Measurements from ENCODE around the gene DCUN1D5.
A peak's percentile ranks its signal among the peaks of the same experiment; 100 is the strongest.

Gene DCUN1D5

GRCh38 chr11:103091801-103092524 lies at the start of gene DCUN1D5:
TSS of gene DCUN1D5 (minus strand) at chr11:103092160. CDS start at chr11:103091872, 288 bp downstream.
- peak; percentile 96 for DNase-seq (ENCODE audit: low spot score)

GRCh38 chr11:103125462-103125861 lies 33.5 kb upstream of the DCUN1D5 start:
- peak; percentile 11 for DNase-seq (ENCODE audit: low spot score)

- DNase-seq (ENCODE audit: low spot score): no peak
Measured at GRCh38 chr11:103114836-103115235, 22.9 kb upstream of the DCUN1D5 start.

- no peak for DNase-seq (ENCODE audit: low spot score)
Measured at GRCh38 chr11:103112364-103112763, 20.4 kb upstream of the DCUN1D5 start.

GRCh38 chr11:103111400-103111799 lies 19.4 kb upstream of the DCUN1D5 start:
- no peak for DNase-seq (ENCODE audit: low spot score)

GRCh38 chr11:103110391-103110790 lies 18.4 kb upstream of the DCUN1D5 start:
- no peak for DNase-seq (ENCODE audit: low spot score)

GRCh38 chr11:103109818-103110388 lies 17.9 kb upstream of the DCUN1D5 start:
- no peak for DNase-seq (ENCODE audit: low spot score)

GRCh38 chr11:103108933-103109817 lies 17.2 kb upstream of the DCUN1D5 start, which contains the start of gene DYNC2H1:
TSS of gene DYNC2H1 (plus strand) at chr11:103109426. CDS start at chr11:103109575, 149 bp downstream.
- DNase-seq (ENCODE audit: low spot score): peak; percentile 93

- no peak for DNase-seq (ENCODE audit: low spot score)
Measured at GRCh38 chr11:103097279-103097678, 5.3 kb upstream of the DCUN1D5 start.

GRCh38 chr11:103091064-103091800 lies 728 bp downstream of the DCUN1D5 start:
- peak; percentile 47 for DNase-seq (ENCODE audit: low spot score)

GRCh38 chr11:103086461-103086860 lies 5.5 kb downstream of the DCUN1D5 start:
- no peak for DNase-seq (ENCODE audit: low spot score)

GRCh38 chr11:103085758-103086365 lies 6.1 kb downstream of the DCUN1D5 start:
- DNase-seq (ENCODE audit: low spot score): no peak

- DNase-seq (ENCODE audit: low spot score): no peak
Measured at GRCh38 chr11:103079833-103080232, 12.1 kb downstream of the DCUN1D5 start.

- no peak for DNase-seq (ENCODE audit: low spot score)
Measured at GRCh38 chr11:103078710-103079109, 13.2 kb downstream of the DCUN1D5 start.

GRCh38 chr11:103077554-103077953 lies 14.4 kb downstream of the DCUN1D5 start:
- DNase-seq (ENCODE audit: low spot score): no peak

GRCh38 chr11:103076361-103076760 lies 15.6 kb downstream of the DCUN1D5 start:
- no peak for DNase-seq (ENCODE audit: low spot score)

GRCh38 chr11:103071008-103071407 lies 21.0 kb downstream of the DCUN1D5 start:
- no peak for DNase-seq (ENCODE audit: low spot score)

GRCh38 chr11:103070142-103070541 lies 21.8 kb downstream of the DCUN1D5 start:
- DNase-seq (ENCODE audit: low spot score): no peak

GRCh38 chr11:103069367-103069766 lies 22.6 kb downstream of the DCUN1D5 start:
- DNase-seq (ENCODE audit: low spot score): no peak

GRCh38 chr11:103067118-103067517 lies 24.8 kb downstream of the DCUN1D5 start:
- DNase-seq (ENCODE audit: low spot score): no peak

- no peak for DNase-seq (ENCODE audit: low spot score)
Measured at GRCh38 chr11:103061656-103062055, 30.3 kb downstream of the DCUN1D5 start.
